ENCODE measurements around the gene SH3BP5L.
"Not testable (repeated sequence)": the region's sequence is repeated elsewhere in the genome, so short reads cannot be mapped to it uniquely, and the experiment has no call there.

SH3BP5L gene

GRCh38 chr1:248839168-248839555 is 13.4 kb upstream of the SH3BP5L start:
- DNase-seq (ENCODE audit: low read depth) = no peak
- TF ChIP-seq, protein P1, sequence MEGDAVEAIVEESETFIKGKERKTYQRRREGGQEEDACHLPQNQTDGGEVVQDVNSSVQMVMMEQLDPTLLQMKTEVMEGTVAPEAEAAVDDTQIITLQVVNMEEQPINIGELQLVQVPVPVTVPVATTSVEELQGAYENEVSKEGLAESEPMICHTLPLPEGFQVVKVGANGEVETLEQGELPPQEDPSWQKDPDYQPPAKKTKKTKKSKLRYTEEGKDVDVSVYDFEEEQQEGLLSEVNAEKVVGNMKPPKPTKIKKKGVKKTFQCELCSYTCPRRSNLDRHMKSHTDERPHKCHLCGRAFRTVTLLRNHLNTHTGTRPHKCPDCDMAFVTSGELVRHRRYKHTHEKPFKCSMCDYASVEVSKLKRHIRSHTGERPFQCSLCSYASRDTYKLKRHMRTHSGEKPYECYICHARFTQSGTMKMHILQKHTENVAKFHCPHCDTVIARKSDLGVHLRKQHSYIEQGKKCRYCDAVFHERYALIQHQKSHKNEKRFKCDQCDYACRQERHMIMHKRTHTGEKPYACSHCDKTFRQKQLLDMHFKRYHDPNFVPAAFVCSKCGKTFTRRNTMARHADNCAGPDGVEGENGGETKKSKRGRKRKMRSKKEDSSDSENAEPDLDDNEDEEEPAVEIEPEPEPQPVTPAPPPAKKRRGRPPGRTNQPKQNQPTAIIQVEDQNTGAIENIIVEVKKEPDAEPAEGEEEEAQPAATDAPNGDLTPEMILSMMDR (conservative IDR thresholded peaks at IDR 0.05; ENCODE audit: low read depth, low read length) = no peak
- H3K4me3 ChIP-seq (ENCODE audit: low read length) = peak overlapping the region; percentile 71

GRCh38 chr1:248838357-248839167 is 12.8 kb upstream of the SH3BP5L start:
- TF ChIP-seq, protein P1 (conservative IDR thresholded peaks at IDR 0.05; ENCODE audit: low read depth, low read length) = no peak
- peak; percentile 85 for DNase-seq (ENCODE audit: low read depth)
- H3K4me3 ChIP-seq (ENCODE audit: low read length) = peak overlapping the region; percentile 71

- TF ChIP-seq, protein P1 (conservative IDR thresholded peaks at IDR 0.05; ENCODE audit: low read depth, low read length) = no peak
- DNase-seq (ENCODE audit: low read depth) = peak; percentile 92
- H3K4me3 ChIP-seq (ENCODE audit: low read length) = peak within 1 kb of the TSS; percentile 77
These were observed 12.2 kb upstream of the SH3BP5L start, which contains the start of gene ZNF672 for GRCh38 chr1:248837781-248838356. ZNF672 (plus strand) TSS chr1:248838224; CDS start chr1:248847275, 9,051 bp downstream.

DNA sequence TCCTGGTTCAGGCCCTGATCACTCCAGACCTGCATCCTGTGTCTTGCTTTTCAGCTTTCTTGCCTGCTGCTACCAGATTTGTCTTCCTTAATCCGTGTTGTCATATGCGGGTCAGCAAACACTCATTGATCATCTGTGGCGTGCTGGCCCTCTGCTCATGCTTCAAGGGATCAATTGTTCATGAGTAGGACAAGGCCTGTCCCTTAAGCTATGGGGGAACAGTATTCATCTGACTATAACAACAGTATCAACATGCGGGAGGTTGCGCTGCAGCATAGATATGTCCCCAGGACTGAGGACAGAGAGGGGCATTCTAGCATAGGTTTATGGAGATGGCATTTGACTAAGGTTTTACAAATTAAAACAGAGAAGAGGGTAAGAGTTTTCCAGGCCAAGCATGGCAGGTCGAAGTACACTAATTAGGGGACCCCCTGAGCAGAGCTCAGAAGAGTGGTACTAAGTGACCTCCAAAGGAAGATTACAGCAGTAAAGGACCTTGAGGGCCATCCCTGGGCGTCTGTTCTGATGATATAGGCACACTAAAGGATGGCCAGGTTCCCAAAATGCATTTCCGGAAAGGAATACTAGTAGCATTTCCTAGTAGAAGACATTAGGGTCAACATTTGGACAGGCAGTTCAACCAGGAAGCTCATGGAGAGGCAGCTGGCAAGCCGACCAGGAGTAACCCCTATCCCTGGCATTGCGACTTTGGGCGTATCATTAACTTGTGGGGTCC is 11.5 kb upstream of the SH3BP5L start:
- peak overlapping the region; percentile 77 for H3K4me3 ChIP-seq (ENCODE audit: low read length)
- no peak for DNase-seq (ENCODE audit: low read depth)
- TF ChIP-seq, protein P1 (conservative IDR thresholded peaks at IDR 0.05; ENCODE audit: low read depth, low read length) = no peak

DNA sequence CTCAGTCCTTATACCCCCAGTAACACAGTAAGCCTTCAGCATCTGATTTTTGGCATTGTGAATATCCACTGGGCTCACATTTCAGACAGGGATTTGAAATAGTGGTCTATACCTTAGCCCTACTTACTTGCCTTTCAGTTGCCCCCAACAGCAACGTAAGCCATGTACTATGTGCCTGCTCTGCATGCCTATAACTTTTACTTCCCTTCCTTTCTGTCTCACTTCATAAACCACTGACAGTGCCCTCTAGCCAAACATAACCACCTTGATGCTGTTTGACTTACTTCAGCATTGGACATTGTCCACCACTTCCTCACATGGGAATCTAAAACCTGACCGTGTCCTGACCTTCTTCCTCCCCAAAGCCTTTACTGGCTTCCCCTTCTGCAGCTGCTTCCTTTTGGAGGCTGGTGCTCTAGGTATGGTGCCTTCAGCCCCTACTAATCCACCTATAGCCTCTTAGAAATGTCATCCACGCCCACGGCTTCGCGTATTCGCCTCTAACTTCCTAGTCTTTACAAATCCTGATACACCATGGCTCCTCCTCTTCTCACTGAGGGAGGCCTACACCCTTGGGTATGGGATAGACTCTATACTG is 8.7 kb upstream of the SH3BP5L start:
- H3K4me3 ChIP-seq (ENCODE audit: low read length) = no peak overlapping the region
- TF ChIP-seq, protein P1 (conservative IDR thresholded peaks at IDR 0.05; ENCODE audit: low read depth, low read length) = no peak
- DNase-seq (ENCODE audit: low read depth) = no peak

DNA sequence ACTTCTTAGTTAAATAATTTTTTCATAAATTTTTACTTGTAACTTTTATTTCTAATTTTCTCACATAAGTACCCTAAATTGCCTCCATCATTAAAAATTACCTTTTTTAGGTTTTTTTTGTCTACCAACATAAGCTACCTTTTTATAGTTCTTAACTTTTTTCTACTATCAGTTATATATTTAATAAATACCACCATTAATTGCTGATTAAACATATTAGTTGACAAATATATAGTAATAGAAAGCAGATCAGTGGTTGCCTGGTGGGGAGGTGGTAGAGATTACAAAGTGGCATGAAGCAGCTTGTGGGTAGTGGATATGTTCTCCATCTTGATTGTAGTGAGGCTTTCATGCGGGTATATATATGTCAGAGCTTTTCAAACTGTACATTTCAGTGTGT is 6.1 kb upstream of the SH3BP5L start:
- TF ChIP-seq, protein P1 (conservative IDR thresholded peaks at IDR 0.05; ENCODE audit: low read depth, low read length) = no peak
- DNase-seq (ENCODE audit: low read depth) = no peak
- no peak overlapping the region for H3K4me3 ChIP-seq (ENCODE audit: low read length)

DNA sequence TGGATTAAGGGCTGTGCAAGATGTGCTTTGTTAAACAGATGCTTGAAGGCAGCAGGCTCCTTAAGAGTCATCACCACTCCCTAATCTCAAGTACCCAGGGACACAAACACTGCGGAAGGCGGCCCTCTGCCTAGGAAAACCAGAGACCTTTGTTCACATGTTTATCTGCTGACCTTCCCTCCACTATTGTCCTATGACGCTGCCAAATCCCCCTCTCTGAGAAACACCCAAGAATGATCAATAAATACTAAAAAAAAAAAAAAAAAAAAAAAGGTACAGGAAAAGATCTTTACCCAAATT is 5.0 kb upstream of the SH3BP5L start:
- DNase-seq (ENCODE audit: low read depth); H3K4me3 ChIP-seq (ENCODE audit: low read length): not testable (repeated sequence)
